GM19395 (cell line): ENCODE data around the gene DUSP18.
"Not testable (repeated sequence)": the region's sequence is repeated elsewhere in the genome, so short reads cannot be mapped to it uniquely, and the experiment has no call there.

Source experiments
- ATAC-seq: cut with Tn5 transposase; IDR thresholded peaks from one replicate; pipeline ENCODE4 v1.9.1; 2021; ENCODE audit warnings: mild to moderate bottlenecking, moderate library complexity; ENCODE audit not compliant: unreplicated experiment

The DUSP18 gene

DNA sequence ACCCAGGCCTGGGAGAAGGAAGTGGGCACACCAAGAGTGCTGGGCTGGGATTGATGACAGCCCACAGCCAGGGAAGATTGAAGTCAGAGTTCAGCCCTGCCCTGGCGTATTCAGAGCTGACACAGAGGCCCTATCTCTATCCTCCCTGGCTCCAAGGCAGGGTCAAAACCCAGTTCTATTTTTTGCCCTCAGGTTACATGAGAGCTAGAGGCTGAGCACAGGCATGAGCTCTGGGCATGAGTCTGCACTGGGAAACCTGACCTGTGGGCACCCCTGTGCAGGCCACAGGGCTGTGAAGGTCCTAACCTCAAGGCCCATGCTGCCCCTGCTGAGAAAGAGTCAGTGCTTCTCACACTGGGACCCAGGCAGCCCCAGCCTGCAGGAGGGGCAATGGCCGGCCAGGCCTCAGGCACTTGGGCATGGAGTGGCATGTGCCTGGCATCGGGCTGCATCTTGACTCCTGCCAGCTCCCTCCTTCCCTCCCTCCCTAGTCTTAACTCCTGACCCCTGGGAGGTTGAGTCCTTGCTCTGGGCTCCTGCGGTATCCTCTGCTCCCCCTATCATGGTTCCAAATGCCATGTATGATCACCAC lies 26.7 kb downstream of the DUSP18 start:
- no peak for ATAC-seq

DNA sequence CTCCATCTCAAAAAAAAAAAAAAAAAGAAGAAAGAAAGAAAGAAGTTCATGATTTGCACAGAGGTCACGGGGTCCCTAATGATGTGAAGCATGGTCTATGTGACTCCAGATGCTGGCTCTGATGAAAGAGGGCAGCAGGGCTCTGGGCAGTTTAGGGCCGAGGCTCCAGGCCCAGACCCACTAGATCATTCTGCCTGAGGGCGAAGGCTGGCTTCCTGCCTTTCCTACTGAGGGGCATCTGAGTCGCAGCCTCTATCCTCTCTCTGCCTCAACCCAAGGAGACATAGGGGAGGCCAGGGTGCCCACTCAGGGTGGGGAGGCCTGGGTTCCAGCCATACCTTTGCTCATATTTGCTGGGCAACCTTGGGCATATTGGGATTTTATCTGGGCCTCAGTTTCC lies 27.3 kb downstream of the DUSP18 start:
- ATAC-seq, result no peak

DNA sequence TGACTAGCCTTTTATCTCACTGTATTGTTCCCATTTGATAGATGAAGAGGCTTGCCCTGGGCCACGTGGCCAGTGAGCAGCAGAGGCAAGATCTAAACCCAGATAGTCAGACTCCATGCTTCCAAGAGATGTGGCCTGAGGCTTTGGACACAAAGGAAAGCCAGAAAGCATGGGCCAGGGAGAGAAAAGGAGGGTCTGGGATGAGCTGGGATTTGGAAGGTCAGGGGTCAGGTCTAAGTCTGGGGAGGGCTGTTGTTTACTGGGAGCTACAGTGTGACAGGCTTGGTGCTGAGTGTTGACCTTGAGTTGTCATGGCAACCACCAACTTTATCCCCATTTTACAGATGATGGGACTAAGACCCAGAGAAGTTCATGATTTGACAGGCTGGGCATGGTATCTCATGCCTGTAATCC lies 30.0 kb downstream of the DUSP18 start:
- ATAC-seq, result no peak

DNA sequence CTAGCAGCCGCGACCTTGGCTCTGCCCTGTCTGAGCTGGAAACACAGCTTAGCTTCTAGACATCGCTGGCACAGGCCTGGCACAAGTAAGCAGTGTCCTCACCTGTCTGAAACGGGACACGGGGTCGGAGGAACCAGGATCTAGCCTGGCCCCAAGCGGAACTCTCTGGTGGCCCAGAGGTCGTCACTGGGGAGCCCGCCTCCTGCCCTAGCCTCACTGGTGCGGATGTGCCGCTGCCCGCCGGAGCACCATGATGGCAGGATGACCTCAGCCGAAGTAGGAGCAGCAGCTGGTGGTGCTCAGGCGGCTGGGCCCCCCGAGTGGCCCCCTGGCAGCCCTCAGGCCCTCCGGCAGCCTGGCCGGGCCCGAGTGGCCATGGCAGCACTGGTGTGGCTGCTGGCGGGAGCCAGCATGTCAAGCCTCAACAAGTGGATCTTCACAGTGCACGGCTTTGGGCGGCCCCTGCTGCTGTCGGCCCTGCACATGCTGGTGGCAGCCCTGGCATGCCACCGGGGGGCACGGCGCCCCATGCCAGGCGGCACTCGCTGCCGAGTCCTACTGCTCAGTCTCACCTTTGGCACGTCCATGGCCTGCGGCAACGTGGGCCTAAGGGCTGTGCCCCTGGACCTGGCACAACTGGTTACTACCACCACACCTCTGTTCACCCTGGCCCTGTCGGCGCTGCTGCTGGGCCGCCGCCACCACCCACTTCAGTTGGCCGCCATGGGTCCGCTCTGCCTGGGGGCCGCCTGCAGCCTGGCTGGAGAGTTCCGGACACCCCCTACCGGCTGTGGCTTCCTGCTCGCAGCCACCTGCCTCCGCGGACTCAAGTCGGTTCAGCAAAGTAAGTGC lies 31.2 kb downstream of the DUSP18 start:
- no peak for ATAC-seq

DNA sequence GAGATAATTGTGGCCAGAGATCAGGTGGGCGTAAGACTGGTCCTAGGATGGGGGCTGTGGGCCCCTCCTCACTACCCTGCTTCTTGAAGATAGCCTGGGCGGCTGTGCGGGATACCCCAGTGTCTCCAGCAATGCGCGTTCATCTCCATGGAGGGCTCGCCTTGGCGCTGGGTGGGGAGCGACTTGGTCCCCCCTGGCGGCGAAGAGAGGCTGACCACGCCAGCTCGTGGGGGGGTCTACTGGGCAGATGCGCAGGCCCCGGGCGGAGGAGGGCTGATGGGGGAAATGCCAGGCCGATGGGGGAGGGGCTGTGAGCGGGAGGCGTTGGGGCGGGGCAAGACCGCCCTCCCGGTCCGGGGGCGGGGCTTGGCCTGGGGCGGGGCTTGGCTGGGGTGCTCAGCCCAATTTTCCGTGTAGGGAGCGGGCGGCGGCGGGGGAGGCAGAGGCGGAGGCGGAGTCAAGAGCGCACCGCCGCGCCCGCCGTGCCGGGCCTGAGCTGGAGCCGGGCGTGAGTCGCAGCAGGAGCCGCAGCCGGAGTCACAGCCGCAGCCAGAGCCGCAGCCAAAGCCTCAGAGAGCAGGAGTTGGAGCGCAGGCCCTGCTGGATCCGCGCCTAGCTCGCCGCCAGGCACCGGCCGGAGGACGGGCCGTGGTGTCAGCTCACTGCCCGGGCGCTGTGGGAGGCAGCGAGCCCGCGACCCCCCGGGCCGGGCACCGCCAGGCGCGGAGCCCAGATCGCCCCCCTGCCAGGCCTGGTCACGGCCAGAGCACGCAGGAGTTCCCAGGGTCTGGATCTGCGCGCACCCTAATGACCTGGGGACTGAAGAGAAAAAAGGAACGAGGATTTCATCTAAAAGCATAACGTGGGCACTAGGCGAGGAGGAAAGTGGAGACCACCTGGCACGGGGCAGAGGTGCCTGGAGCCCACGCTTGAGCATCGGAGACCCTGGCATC lies 32.1 kb downstream of the DUSP18 start, which contains the start of gene SLC35E4:
Gene SLC35E4, plus strand, starts transcription at position 509 of the 953 bp plus-strand sequence. CDS start 670 bp downstream, outside the sequence.
- peak; percentile 62 for ATAC-seq

DNA sequence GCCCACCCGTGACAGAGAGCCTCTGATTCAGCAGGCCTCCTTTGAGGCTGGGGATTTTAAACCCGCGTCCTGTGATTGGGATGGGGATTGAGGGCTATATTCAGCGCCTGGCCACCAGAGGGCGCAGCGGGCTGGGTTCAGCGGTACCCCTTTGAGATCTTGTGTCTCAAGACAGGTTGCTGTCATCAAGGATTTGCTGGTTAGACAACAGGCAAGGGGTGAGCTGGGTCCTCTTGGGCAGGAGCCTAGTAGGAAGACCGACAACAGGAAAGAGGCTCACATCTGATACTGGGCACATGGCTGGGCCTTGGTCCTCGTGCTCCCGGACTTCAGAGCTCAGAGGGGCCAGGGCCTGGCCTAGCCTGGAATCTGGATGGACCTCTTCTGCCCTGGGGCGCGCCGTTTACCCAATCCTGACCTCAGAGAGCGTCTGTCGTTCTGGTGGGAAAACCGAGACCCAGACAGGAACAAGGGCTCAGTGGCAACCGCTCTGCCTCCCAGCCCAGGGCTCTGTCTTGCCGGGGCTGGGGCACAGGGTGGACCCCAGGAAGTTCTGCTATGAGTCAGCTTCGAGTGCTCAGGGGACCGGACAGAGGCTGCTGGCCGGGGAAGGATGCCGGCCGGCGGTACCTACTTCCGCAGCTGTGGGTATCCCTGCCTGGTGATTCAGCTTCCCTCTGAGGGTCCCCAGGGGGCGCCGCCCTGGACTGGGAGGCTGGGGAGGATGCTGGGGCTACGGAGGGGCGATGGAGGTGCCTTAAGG lies 33.0 kb downstream of the DUSP18 start:
- ATAC-seq, result peak; percentile 70

DNA sequence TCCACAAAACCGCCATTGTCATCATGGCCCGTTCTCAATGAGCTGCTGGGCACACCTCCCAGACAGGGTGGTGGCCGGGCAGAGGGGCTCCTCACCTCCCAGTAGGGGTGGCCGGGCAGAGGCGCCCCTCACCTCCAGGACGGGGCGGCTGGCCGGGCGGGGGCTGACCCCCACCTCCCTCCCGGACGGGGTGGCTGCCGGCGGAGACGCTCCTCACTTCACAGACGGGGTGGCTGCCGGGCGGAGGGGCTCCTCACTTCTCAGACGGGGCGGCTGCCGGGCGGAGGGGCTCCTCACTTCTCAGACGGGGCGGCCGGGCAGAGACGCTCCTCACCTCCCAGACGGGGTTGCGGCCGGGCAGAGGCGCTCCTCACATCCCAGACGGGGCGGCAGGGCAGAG lies 36.2 kb downstream of the DUSP18 start:
- ATAC-seq, result not testable (repeated sequence)

DNA sequence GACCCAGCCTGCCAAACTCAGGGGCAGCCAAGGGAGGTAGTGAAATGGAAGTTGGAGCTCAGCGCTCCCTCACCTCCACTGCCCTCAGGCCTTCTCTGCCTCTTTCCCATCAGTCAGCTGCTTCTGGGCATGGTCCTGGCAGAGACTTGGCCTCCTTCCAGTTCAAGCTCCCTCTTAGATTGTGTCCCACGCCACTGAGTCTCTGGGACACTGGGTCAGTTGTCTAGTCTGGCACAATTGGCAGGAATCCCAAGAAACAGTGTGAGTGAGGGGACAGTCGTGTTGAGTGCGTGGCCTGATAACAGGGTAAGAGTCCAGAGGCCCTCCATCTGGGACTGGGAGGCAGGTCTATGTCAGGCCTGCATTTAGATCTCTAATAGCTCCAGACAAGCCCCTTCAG lies 39.2 kb downstream of the DUSP18 start:
- no peak for ATAC-seq

DNA sequence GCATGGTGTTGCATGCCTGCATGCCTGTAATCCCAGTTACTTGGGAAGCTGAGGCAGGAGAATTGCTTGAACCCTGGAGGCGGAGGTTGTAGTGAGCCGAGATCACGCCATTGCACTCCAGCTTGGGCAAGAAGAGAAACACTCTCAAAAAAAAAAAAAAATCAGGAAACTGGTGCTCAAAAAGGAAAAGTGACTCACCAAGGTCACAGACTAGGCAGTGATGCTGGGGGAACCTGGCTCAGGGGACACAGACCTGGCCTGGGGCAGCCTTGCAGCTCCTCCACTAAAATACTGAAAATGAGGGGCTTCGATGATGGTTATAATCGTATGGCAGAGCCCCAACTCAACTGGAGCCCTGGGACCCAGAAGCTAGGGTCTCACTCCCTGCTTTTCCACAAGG lies 40.2 kb downstream of the DUSP18 start:
- ATAC-seq, result no peak

DNA sequence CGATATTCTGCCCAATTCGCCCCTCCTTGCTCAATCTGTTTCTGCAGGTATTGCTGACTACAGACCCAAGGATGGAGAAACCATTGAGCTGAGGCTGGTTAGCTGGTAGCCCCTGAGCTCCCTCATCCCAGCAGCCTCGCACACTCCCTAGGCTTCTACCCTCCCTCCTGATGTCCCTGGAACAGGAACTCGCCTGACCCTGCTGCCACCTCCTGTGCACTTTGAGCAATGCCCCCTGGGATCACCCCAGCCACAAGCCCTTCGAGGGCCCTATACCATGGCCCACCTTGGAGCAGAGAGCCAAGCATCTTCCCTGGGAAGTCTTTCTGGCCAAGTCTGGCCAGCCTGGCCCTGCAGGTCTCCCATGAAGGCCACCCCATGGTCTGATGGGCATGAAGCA lies 41.3 kb downstream of the DUSP18 start:
- ATAC-seq, result no peak

DNA sequence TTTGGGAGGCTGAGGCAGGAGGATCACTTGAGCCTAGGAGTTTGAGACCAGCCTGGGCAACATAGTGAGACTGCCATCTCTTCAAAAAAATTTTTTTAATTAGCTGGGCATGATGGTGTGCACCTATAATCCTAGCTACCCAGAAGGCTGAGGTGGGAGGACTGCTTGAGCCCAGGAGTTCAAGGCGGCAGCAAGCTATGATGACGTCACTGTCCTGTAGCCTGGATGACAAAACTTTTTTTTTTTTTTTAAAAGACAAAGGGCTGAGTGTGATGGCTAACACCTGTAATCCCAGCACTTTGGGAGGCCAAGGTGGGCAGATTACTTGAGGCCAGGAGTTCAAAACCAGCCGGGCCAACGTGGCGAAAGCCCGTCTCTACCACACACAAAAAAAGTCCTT lies 47.8 kb downstream of the DUSP18 start:
- not testable (repeated sequence) for ATAC-seq

DNA sequence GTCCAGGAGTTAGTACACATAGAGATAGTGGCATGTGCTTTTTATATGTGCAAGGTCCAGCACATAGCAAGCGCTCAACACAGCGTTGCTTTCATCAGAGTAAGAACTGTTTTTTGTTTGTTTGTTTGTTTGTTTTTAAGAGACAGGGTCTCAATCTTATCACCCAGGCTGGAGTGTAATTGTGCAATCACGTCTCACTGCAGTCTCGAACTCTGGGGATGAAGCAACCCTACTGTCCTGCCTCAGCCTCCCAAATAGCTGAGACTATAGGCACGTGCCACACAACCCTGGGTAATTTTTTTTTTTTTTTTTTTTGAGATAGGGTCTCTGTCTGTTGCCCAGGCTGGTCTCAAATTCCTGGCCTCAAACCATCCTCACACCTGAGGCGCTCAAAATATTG lies 49.9 kb downstream of the DUSP18 start:
- ATAC-seq, result no peak

DNA sequence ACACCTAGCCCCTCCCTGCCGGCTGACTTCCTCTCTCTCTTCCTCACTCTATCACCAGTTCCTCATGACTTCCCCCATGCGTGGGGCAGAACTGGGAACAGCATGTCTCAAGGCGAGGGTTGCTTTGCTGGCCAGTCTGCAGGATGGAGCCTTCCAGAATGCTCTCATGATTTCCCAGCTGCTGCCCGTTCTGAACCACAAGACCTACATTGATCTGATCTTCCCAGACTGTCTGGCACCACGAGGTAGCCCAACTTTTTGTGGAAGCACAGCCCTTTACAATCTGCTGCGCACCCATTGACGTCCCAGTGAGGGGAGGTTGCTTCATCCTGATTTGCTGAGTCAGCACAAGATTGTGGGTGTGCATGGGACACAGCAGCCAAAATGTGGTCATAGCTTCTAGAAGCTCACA lies 52.1 kb downstream of the DUSP18 start:
- ATAC-seq, result no peak

DNA sequence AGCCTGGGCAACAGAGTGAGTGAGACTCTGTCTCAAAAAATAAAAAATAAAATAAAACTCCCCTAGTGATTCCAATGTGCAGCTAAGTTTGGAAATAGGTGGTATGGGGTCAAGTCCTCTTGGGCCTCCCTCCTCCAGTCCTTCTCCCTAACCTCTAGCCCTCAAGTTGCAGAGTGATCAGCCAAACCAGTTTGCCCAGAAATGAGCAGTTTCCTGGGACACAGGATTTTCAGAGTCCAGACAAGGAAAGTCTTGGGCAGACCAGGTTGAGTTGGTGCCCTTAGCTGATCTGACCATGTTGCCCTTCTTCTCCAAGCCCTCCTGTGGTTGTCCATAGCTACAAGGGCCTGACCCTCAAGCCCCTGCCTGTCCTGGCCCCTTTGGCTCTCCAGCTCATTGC lies 52.8 kb downstream of the DUSP18 start:
- no peak for ATAC-seq

DNA sequence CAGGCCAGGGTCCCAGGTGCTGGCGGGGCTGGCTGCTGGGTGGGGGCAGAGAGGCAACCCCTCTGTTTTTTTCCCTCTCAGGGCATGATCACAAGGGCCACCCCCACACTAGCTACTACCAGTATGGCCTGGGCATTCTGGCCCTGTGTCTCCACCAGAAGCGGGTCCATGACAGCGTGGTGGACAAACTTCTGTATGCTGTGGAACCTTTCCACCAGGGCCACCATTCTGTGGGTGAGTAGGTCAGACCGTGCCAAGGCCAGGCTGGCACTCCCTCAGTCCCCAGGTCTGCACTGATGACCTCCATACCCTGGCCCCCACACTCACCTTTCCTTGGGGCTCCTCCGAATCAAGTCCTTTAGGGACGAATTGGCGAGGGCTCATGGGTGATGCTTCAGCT lies 53.4 kb downstream of the DUSP18 start:
- ATAC-seq, result no peak

DNA sequence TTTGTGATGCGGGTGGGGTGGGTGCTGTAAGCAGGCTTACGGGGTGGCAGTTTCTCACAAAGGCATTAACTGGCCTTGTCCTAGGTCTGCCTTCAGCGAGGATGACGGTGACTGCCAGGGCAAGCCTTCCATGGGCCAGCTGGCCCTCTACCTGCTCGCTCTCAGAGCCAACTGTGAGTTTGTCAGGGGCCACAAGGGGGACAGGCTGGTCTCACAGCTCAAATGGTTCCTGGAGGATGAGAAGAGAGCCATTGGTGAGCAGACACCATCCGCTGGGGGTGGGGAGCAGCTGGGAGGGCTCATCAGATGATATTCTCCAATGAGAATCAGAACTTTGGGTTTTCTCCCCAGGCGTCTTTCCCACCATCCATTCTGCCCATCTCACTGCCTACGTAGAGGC lies 54.9 kb downstream of the DUSP18 start:
- ATAC-seq, result no peak
